A204.1 (cell line): ENCODE results near the gene NAV2.
A peak's percentile ranks its signal among the peaks of the same experiment; 100 is the strongest.

Experiments
- FAIRE-seq: peaks from 2 replicates; lab custom pipeline; 2012; peaks lifted over from hg19 to GRCh38; lab: Jason Lieb, UNC

Gene NAV2

GRCh38 chr11:19742588-19743292, 30.1 kb downstream of the NAV2 start:
- FAIRE-seq = peak; percentile 40

- no peak for FAIRE-seq
Measured at GRCh38 chr11:19743622-19744021, 31.0 kb downstream of the NAV2 start.

GRCh38 chr11:19744130-19744529, 31.5 kb downstream of the NAV2 start:
- no peak for FAIRE-seq

- FAIRE-seq = no peak
Measured at GRCh38 chr11:19746086-19746485, 33.4 kb downstream of the NAV2 start.

GRCh38 chr11:19747634-19748033, 35.0 kb downstream of the NAV2 start:
- FAIRE-seq = no peak

- FAIRE-seq = no peak
Measured at GRCh38 chr11:19751055-19751454, 38.4 kb downstream of the NAV2 start.

GRCh38 chr11:19753451-19754106, 40.9 kb downstream of the NAV2 start:
- no peak for FAIRE-seq

- no peak for FAIRE-seq
Measured at GRCh38 chr11:19756675-19757475, 44.2 kb downstream of the NAV2 start.

GRCh38 chr11:19759389-19759788, 46.8 kb downstream of the NAV2 start:
- no peak for FAIRE-seq

GRCh38 chr11:19762266-19762665, 49.6 kb downstream of the NAV2 start:
- FAIRE-seq = no peak

- no peak for FAIRE-seq
Measured at GRCh38 chr11:19763330-19763729, 50.7 kb downstream of the NAV2 start.

- FAIRE-seq = no peak
Measured at GRCh38 chr11:19766206-19766605, 53.6 kb downstream of the NAV2 start.

- FAIRE-seq = no peak
Measured at GRCh38 chr11:19766810-19767209, 54.2 kb downstream of the NAV2 start.

GRCh38 chr11:19767627-19768151, 55.1 kb downstream of the NAV2 start:
- no peak for FAIRE-seq

GRCh38 chr11:19768197-19768596, 55.6 kb downstream of the NAV2 start:
- FAIRE-seq = no peak

GRCh38 chr11:19768815-19769214, 56.2 kb downstream of the NAV2 start:
- no peak for FAIRE-seq

GRCh38 chr11:19769820-19770219, 57.2 kb downstream of the NAV2 start:
- no peak for FAIRE-seq

GRCh38 chr11:19770277-19770676, 57.6 kb downstream of the NAV2 start:
- no peak for FAIRE-seq

- FAIRE-seq = no peak
Measured at GRCh38 chr11:19771463-19771862, 58.8 kb downstream of the NAV2 start.

- no peak for FAIRE-seq
Measured at GRCh38 chr11:19772480-19772879, 59.8 kb downstream of the NAV2 start.

- FAIRE-seq = no peak
Measured at GRCh38 chr11:19774329-19774728, 61.7 kb downstream of the NAV2 start.

- FAIRE-seq = no peak
Measured at GRCh38 chr11:19774817-19775580, 62.4 kb downstream of the NAV2 start.
